Urinary bladder (tissue), 4 donors: ENCODE data around the gene SCO1. TPM values are rescaled to one million over a fixed set of nuclear protein-coding genes. Genes with fewer than 3 reads are reported as not detected.

Experiments used
- DNase-seq: peaks from one replicate; pipeline ENCODE4 v3.0.0-alpha.2; 2015; ENCODE audit errors: extremely low spot score
- H3K27ac ChIP-seq: one replicate; pipeline ENCODE4 v1.5.1; 2013; ENCODE audit warnings: low read depth, mild to moderate bottlenecking, moderate library complexity
- H3K36me3 ChIP-seq: one replicate; pipeline ENCODE4 v1.6.1; 2013; ENCODE audit warnings: mild to moderate bottlenecking, moderate library complexity; ENCODE audit not compliant: insufficient read depth
- H3K4me1 ChIP-seq: one replicate; pipeline ENCODE4 v1.6.1; 2013; ENCODE audit warnings: mild to moderate bottlenecking, moderate library complexity; ENCODE audit not compliant: insufficient read depth
- H3K4me3 ChIP-seq: one replicate; pipeline ENCODE4 v1.5.1; 2013; ENCODE audit warnings: low read depth, low read length
- WGBS: extraction: QIAGEN DNeasy Blood & Tissue Kit; methylation state at CpG from one replicate; pipeline ENCODE4 v1.1.7; 2013; 5-methylcytosine and 5-hydroxymethylcytosine counted together
- polyA plus RNA-seq: library from polyadenylated mRNA; stranded (reverse); fragments of 200-250 nt; gene quantifications from one replicate; pipeline ENCODE4 v1.2.3, GENCODE V29; 2013
- total RNA-seq: library from RNA; depleted of rRNA; stranded (reverse); fragments of >200 nt; gene quantifications from one replicate; pipeline ENCODE4 v1.2.3, GENCODE V29; 2014
- donor health status: healthy with polysubstance abuse.
- donor health status: healthy.

SCO1 gene
- total RNA-seq (20.5 TPM), polyA plus RNA-seq (25.1 TPM)

DNA sequence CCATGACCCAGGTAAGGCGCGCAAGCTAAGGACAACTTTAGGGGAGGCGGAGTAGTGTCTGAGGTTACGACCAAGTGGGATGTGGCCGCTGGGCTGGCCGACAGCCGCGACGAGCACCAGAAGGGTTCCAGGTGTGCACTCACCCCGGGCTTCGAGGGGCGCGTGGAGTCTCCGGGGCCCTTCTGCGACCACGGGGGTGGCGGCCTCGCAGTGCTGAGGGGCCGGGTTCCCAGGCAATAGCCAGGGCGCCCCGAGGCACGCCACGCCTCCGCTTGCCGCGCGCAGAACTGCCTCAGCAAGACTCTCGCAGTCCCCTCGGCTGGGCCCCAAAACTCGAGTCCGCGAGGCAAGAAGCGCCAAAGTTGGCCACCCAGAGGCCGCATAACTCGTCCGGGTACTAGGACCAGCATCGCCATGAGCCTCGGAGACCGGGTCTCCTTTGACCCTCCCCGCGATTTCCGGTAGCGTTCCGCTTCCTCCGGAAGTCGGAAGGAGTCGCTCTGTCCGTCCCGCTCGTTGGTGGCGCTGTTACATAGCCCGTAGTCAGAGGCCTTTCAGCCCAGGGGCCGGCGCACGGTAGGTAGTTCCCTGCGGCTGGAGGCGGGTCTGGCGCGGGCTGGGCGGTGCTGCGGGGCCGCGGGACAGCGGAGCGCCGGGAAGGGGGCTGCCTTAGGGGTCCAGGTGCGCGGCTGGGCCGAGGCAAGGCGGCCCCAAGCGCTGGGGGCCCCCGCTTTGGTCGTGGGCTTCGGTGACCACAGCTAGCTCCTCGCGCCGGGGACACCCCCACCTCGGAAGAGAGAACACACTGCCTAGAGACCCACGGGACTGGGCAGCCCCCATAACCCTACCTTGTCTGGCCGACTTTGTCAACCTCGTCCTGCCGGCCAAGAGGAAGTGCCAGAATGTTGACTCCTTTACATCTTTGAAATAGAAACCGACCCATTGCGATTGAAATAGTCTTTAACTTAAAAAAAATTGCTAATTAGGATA is at the start of gene SCO1, which contains the start of gene ADPRM:
Gene SCO1, minus strand, starts transcription at position 442 of the 990 bp plus-strand sequence. Its CDS starts 26 bp downstream, at position 416.
Gene ADPRM, plus strand, starts transcription at position 503 of the 990 bp plus-strand sequence. CDS start 7,333 bp downstream, outside the sequence.
- peak; percentile 90 for DNase-seq
- peak within 1 kb of the TSS; percentile 70 for H3K4me3 ChIP-seq
- H3K27ac ChIP-seq, result peak within 1 kb of the TSS; percentile 84
- H3K4me1 ChIP-seq, result no peaks in the 10 kb centered on the region
- no peaks in the 10 kb centered on the region for H3K36me3 ChIP-seq
- under 1% methylated on average over 84 of the region's 84 CpGs for WGBS

DNA sequence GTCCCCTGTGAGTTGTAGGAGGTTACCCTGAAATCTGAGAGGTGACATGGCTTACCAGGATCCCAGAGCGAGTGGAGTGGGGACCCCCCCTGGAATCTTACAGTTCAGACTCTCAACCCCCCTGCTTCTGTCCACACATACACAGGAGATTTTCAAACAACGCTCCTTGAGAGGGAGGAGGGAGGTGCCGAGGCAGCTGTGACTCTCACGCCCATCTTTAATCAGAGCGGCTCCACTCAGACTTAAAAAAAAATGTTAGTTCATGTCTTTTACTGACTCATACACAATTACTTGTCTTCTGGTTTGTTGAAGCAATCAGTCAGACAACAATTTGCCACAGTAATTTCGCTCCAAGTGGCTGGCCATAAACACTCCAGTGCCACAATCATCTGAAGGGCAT is 47.9 kb upstream of the SCO1 start:
- H3K4me3 ChIP-seq, result no peak overlapping the region
- no peaks in the 10 kb centered on the region for H3K4me1 ChIP-seq
- no peaks in the 10 kb centered on the region for H3K36me3 ChIP-seq
- 64% methylated on average over 6 of the region's 6 CpGs for WGBS
- DNase-seq, result no peak
- H3K27ac ChIP-seq, result no peak overlapping the region

DNA sequence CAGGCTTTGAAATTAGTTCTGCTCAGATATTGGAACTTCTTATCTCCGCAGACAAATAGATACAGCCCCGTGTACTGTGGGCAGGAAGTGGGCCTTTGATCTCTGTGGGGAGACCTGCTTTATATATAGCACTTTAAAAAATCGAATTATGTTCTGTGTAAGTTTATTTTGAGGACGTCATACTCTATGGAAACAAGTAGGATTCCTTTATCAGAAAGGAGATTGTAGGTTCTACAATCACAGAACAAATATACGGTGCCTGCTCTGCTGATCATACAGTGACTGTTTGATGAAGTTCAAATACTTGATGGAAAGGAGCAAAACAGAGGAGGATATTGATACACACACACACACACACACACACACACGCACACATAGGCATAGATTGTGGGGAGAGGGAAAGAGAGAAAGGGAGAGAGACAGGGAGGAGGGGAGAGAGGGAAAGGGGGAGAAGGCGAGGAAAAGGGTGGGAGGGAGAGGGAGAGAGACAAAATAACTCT is 47.2 kb upstream of the SCO1 start:
- DNase-seq, result no peak
- Histone ChIP-seq H3K4me3 (no peak overlapping the region), H3K4me1 (no peaks in the 10 kb centered on the region), H3K36me3 (no peaks in the 10 kb centered on the region), H3K27ac (no peak overlapping the region)
- WGBS, result 52% methylated on average over 7 of the region's 7 CpGs

DNA sequence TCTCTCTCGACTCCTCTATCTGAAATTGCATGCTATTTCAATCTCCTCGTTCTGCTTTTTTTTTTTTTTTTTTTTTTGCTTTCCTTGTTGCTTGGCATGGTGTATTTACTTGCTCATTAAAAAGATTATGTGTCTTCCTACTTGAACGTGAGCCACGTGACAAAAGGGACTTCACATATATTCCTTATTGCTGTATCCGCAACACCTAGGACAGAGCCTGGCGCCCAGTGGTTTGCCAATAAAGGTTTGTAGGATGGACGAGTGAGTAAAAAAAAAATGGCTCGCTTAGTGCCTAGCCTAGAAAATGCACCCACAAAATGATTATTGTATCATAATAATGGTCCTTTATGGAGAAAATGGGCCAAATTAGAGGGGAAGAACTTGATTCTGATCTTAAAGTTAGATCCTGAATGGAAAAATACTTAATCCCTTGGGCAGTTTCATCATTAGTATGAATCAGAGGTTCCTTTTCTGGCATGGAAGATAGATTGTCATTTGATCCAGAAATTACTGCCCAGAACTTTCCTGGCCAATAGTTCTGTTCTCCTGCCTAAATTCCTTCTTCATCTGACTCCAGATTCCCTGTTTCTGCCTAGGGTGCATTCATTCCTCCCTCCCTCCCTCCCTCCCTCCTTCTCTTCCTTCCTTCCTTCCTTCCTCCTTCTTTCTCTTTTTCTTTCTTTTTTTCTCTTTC is 46.1 kb upstream of the SCO1 start:
- Histone ChIP-seq H3K4me3 (no peak overlapping the region), H3K36me3 (no peaks in the 10 kb centered on the region), H3K4me1 (no peaks in the 10 kb centered on the region), H3K27ac (no peak overlapping the region)
- WGBS, result 65% methylated on average over 8 of the region's 8 CpGs
- DNase-seq, result no peak

DNA sequence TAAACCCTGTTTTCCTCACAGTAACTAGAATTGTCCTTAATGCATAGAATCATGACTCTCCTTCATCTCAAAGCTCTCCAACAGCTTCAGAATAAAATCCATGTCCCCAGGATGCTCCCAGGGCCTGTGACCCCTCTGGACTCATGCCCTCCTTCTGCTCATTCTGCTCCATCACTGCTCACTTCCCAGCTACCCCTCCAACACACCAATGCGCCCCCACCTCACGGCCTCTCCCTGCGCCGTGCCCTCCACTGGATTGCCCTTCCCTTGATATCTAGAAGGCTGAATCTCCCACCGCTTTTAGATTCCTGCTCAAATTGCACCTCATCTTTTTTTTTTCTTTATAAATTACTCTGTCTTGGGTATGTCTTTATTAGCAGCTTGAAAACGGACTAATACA is 45.1 kb upstream of the SCO1 start:
- WGBS, result 95% methylated on average over 6 of the region's 6 CpGs
- H3K36me3 ChIP-seq, result no peaks in the 10 kb centered on the region
- no peak overlapping the region for H3K4me3 ChIP-seq
- H3K27ac ChIP-seq, result no peak overlapping the region
- H3K4me1 ChIP-seq, result no peaks in the 10 kb centered on the region
- no peak for DNase-seq

DNA sequence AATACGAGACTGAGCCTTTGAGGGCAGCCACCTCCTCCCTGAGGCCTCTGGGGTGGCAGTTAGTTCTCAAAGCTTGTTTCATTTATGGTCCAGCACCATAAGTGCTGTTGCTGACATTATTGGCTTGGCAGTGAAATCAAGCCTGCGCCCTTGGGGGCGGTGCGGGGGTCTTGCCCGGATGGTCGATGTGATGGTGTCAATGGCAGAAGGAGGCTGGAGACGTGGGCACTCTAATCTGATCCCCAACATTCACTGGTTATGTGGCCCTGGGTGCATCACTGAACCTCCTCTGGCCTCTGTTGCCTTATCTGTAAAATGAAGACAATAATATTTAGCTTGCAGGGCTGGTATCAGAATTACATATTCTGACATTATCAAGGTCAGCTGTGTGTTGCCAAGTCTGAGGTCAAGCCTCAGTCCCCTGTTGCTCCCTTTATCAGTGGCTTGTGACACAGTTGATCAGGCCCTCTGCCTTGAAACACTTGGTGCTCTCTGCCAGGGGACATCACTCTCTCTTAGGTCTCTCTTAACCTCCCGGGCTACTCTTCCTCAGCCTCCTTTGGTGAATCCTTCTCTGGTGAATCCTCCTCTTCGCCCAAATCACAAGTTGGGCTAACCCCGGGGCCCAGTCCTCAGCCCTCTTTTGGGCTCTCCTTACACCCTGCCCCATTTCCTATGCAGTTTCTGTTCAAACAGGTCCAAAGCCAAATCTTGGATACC is 44.2 kb upstream of the SCO1 start:
- H3K4me1 ChIP-seq, result no peaks in the 10 kb centered on the region
- WGBS, result 91% methylated on average over 10 of the region's 10 CpGs
- H3K36me3 ChIP-seq, result no peaks in the 10 kb centered on the region
- no peak overlapping the region for H3K4me3 ChIP-seq
- H3K27ac ChIP-seq, result no peak overlapping the region
- no peak for DNase-seq

DNA sequence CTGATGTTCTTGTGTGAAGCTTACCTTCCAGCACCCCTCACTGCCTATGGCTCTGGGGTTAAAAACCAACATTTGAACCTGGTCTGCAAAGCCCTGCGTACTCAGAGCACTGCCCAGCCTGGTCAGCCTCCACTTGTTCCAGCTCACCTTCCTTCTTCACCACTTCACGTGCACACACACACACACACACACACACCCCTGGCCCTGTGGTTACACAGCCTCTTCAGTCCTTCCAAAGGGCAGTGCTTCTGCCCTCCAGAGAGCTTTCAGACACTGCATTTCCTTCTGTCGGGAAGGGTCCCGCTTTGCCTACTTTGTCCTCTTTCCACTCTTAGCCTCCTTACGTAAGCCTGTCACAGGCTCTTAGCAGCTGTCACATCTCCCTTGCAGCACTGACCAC is 42.1 kb upstream of the SCO1 start:
- no peak overlapping the region for H3K27ac ChIP-seq
- no peaks in the 10 kb centered on the region for H3K4me1 ChIP-seq
- no peak overlapping the region for H3K4me3 ChIP-seq
- H3K36me3 ChIP-seq, result no peaks in the 10 kb centered on the region
- WGBS, result 77% methylated on average over 5 of the region's 5 CpGs
- DNase-seq, result no peak

DNA sequence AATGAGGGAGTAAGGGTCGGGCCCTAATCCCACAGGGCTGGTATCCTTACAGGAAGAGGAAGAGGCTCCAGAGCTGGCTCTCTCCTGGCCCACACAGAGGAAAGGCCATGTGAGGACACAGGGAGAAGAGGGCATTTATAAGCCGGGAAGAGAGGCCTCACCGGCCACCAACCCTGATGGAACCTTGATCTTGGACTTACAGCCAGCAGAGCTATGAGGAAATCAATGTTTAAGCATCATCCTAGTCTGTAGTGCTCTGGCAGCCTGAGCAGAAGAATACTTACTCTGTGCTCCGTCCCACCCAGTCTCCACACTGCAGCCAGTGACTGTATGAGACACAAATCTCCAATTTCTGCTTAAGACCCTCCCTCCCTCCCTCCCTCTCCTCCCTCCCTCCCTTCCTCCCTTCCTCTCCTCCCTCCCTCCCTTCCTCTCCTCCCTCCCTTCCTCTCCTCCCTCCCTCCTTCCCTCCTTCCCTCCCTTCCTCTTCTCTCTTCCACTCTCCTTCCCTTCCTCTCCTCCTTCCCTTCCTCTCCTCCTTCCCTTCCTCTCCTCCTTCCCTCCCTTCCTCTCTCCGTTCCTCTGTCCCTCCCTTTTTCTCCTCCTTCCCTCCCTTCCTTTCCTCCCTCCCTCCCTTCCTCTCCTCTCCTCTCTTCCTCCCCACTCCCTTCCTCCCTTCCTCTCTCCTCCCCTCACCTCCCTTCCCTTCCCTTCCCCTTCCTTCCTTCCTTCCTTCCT is 41.4 kb upstream of the SCO1 start:
- Histone ChIP-seq H3K36me3 (no peaks in the 10 kb centered on the region), H3K27ac (no peak overlapping the region), H3K4me1 (no peaks in the 10 kb centered on the region), H3K4me3 (no peak overlapping the region)
- WGBS, result 45% methylated on average over 5 of the region's 5 CpGs
- DNase-seq, result no peak

DNA sequence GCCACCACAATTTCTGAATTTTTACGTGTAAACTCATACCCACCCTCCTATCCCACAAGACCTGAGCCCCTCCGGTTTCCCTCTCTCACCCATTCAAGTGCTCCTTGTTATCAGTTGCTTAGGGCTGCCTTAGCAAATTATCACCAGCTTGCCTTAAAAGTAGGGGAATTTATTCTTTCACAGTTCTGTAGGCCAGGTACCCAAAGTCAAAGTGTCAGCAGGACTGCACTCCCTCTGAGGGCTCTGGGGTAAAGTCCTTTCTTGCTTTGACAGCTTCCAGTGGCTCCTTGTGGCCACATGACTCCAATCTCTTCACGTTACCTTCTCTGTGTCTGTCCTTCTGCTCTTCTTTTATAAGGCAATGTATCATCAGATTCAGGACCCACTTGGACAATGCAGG is 40.4 kb upstream of the SCO1 start:
- Histone ChIP-seq H3K36me3 (no peaks in the 10 kb centered on the region), H3K27ac (no peak overlapping the region), H3K4me3 (no peak overlapping the region), H3K4me1 (no peaks in the 10 kb centered on the region)
- DNase-seq, result no peak
- WGBS, result 79% methylated on average over 3 of the region's 3 CpGs

DNA sequence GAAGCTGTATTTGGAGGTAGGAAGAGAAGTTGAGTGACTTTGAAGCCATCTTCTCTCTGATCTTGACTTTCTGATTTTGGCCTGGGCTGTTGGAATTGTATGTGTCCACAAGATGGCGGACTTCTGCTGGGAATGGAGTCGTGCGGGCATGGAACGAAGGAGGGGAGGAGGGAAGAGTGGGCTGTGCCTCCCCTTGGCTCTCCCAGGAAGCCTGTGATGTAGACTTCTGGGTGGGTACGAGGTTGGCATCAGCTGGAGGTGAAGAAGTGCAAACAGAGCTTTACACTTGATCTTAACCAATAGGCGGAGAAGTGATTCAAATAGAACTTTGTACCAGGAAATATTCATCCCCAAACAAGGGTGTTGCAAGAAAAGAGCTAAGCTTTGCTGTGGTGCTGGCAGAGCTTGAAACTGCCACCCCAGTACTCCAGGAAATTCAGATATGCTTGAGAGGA is 39.9 kb upstream of the SCO1 start:
- Histone ChIP-seq H3K36me3 (no peaks in the 10 kb centered on the region), H3K27ac (no peak overlapping the region), H3K4me1 (no peaks in the 10 kb centered on the region), H3K4me3 (no peak overlapping the region)
- peak; percentile 56 for DNase-seq
- WGBS, result 14% methylated on average over 6 of the region's 6 CpGs

DNA sequence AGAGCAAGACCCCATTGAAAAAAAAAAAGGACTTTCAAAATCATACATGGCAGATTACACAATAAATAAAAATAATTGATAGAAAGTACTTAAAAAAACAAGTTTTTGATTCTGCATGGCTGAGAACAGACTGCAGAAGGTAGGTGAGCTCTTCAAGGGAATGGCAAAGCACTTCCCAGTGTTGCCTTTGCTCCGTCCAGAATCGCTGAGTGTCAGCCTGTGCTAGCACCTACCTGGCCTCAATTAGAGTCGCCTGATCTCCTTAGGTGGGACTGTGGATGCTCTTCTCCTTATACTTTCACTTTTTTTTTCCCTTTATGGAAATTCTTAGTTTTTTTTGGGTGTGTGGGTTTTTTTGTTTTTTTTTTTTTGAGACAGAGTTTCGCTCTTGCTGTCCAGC is 38.5 kb upstream of the SCO1 start:
- Histone ChIP-seq H3K36me3 (no peaks in the 10 kb centered on the region), H3K4me3 (no peak overlapping the region), H3K27ac (no peak overlapping the region), H3K4me1 (no peaks in the 10 kb centered on the region)
- WGBS, result 94% methylated on average over 4 of the region's 4 CpGs
- DNase-seq, result no peak

DNA sequence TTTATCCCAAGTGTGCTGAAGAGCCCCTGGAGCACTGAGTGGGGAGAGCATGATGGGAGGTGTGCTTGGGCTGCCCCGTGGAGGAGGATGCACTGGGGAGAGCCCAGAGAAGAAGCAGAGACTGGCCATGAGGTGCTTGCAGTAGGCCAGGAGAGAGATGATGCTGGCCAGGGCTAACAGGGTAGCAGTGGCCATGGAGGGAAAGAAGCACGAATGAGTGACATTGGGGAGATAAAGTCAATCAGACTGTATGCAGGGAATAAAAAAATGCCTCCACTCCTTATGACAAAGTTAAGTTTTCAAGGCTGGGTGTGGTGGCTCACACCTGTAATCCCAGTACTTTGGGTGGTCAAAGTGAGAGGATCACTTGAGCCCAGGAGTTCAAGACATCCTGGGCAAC is 37.9 kb upstream of the SCO1 start:
- Histone ChIP-seq H3K4me1 (no peaks in the 10 kb centered on the region), H3K4me3 (no peak overlapping the region), H3K27ac (no peak overlapping the region), H3K36me3 (no peaks in the 10 kb centered on the region)
- WGBS, result 73% methylated on average over 2 of the region's 2 CpGs
- no peak for DNase-seq

DNA sequence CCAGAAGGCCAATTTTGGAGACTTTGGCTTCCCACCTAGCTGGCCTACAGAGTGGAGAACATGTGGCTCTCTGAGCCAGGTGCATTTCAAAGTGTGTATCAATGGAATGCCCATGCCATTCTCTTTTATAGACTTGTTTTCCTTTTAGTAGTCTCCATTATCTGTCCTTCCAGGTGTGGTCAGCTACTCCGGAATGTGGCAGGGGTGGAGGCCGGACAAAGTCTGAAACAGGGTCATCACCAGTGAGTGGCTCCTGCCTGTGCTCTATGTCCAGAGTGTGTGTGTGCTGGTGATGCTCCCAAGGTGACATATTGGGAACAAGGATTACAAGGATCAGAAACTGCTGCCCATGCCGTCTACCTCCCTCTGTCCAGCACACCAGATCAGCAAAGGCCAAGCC is 36.3 kb upstream of the SCO1 start:
- WGBS, result 92% methylated on average over 3 of the region's 3 CpGs

More for the DNA sequence above, 36.3 kb upstream of the SCO1 start:
- H3K4me3 ChIP-seq, result no peak overlapping the region
- DNase-seq, result no peak
- no peaks in the 10 kb centered on the region for H3K4me1 ChIP-seq
- H3K27ac ChIP-seq, result no peak overlapping the region
- H3K36me3 ChIP-seq, result no peaks in the 10 kb centered on the region
